Putamen (tissue), 1 donor: ENCODE results near the gene GPX3.

ENCODE experiments used
- DNase-seq: peaks from one replicate; pipeline ENCODE4 v3.0.0-alpha.2; 2016; ENCODE audit warnings: low spot score

The GPX3 gene

GRCh38 chr5:151034422-151035379, 14.3 kb downstream of the GPX3 start:
- DNase-seq = no peak

DNA sequence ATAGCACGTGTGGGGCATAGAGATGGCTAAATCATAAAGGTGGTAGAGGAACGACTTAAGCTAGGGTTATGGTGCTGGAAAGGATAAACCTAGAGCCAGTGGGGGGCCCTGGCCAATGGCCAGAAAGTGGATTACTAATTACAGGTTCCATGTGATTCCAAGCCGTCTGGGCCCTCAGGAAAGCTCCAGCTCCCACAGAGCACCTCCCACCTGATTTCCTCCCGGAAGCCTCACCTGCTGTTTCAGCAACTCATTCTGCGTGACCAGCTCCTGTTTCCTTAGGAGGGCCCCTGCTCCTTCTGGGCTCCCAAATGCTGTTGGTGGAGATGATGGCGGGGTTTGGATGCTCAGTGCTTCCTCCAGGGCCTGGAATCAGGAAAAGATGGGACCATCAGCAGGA, 16.2 kb downstream of the GPX3 start:
- no peak for DNase-seq

DNA sequence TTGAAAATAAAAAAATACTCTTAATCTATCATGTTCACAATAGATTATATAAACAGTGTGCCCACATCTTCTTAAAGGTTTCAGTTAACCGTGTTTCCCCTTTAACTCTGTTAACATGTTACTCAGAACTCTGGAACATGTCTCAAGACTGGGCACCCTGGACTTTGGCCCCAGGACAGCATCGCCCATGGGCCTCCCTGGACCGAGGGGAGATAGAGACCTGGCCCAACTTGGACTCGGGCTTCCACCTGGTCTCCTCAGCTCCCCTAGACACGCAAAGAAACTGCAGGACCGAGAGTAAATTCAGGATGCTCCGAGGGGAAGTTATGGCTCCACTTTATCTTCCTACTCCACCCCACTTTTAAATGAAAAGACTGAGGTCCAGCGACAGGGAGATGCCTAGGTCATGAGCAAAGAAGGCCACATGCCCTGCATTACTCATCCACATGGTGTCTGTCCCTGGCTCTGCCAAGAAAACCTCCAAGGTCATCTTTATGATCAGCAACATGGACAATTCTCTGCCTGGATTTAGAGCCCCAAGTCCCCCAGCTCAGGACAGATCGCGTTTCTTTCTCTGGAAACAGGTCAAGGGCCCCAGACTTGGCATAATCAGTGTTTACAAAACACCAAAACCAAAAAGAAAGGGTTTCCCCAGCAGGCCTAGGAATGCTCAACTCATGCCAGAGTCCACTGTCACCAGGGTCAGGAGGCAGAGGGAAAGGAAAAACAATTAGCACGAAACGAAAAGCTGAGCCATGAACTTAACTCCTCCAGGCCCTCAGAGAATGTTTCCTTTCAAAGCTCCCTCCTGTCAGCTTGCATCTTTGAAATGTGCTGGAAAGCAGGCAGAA, 17.4 kb downstream of the GPX3 start:
- DNase-seq = peak; percentile 20

GRCh38 chr5:151038412-151038745, 18.0 kb downstream of the GPX3 start:
- DNase-seq = no peak

GRCh38 chr5:151038801-151039238, 18.4 kb downstream of the GPX3 start:
- DNase-seq = peak; percentile 72

GRCh38 chr5:151039665-151040064, 19.3 kb downstream of the GPX3 start:
- no peak for DNase-seq

DNA sequence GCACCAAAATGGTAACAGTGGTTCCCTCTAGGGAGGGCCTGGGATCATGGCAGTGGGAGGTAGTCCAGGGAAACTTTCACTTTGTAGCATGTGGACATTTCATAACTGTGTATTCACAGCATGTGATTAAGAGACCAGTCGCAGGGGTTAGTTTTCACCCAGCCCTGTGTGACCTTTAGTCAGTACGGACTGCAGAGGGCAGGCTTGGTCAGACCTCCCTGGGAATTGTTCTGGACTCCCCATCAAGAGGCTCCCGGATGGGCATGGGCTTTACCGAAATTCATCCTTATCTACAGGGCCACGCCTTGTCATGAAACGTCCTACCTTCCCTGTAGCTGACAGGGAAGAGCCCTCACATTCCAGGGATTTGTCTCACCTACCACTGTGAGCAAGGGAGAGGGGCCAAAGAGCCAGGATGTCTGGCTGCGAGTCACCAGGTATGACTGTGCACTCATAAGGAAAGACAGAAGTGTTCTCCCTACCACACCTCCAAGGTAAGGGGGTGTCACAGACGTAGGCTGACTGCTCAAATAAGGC, 19.9 kb downstream of the GPX3 start:
- no peak for DNase-seq

DNA sequence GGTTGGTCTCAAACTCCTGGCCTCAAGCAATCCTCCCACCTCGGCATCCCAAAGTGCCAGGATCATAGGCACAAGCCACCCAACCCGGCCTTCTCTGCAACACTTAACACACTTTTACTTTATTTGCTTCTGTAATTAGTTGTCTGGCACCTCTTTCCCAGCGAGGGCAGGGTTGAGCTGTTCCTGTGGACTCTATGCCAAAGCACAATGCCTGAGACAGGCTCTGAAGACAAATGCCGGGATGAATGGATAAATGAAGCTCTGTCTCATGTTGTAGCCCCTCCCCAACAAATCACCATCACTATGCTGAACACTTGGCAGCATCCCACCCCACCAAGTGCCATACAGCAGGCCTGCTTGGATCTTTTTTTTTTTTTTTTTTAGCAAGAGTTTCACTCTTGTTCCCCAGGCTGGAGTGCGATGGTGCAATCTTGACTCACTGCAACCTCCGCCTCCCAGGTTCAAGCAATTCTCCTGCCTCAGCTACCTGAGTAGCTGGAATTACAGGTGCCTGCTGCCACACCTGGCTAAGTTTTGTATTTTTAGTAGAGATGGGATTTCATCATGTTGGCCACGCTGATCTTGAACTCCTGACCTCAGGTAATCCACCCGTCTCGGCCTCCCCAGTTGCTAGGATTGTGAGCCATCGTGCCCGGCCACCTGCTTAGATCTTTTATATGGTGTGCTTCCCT, 21.3 kb downstream of the GPX3 start:
- DNase-seq = no peak

GRCh38 chr5:151042453-151043093, 22.2 kb downstream of the GPX3 start:
- DNase-seq = no peak

- DNase-seq = no peak
These were observed 27.5 kb downstream of the GPX3 start for GRCh38 chr5:151047814-151048425.

DNA sequence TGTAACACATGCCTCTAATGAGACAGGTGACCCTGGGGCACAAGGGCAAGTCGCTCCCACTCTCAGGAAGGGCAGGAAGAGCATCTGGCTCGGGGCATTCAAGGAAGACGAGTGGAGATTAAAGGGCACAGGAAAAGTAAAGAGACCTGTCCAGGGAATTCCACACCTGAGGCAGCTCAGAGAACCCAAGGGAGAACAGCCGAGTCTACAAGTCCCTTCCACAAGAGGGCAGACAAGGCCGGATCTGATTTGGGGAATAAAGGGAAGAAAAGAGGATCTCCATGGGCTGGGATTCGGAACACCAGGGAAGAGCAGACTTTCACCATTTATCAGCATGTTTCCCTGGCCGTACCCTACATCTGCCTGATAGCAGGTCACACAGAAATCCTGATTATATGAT, 28.1 kb downstream of the GPX3 start:
- DNase-seq = no peak

- peak; percentile 47 for DNase-seq
These were observed 30.9 kb downstream of the GPX3 start for GRCh38 chr5:151051066-151051930.

- no peak for DNase-seq
These were observed 31.7 kb downstream of the GPX3 start for GRCh38 chr5:151051931-151052608.

- no peak for DNase-seq
These were observed 32.4 kb downstream of the GPX3 start for GRCh38 chr5:151052836-151053235.

DNA sequence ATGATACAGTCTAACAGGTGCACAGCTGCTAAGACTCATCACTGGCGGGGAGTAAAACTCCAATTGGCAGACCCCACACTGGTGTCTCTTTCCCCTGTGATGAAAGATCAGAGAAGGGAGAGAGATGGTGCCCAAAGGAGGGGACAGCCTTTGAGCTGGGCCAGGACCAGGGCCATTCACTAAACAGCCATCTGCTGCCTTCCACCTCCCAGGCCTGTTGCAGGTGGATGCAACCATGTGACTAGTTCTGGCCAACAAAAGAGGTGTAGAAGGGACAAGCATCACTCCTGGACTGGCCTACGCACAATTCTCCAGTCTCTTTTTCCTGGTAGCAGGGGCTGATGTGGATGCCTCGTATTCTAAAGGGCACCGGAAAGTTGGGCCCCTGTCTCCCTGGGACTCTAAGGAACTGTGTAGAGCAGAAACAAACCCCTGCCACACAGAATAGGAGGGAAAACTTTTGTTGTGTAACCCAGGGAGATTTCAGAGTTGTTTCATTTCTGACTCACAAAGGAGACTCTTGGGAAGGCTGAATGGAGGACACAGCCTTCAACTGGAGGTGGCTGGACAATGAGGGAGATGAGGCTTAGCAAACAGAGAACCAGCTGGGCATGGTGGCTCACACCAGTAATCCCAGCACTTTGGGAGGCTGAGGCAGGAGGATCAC, 33.5 kb downstream of the GPX3 start:
- no peak for DNase-seq

DNA sequence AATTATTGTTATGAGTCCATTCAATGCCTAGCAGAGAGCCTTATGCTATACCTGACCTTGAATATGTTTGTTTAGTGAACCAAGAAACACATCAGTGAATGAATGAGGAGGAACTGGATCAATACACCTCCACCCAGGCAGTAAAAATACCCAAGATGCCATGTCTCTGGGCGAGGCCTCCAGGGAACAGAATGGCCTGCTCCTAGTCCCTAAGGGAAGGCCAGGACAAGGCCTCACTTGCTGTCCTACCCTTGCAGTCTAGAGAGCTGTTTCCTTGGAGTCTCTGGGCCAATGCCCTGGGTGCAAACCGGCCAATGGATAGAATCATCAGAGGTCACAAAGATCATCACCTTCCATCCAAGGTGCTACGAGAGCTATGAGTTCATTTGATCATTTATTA, 34.3 kb downstream of the GPX3 start:
- DNase-seq = no peak

- DNase-seq = no peak
These were observed 34.9 kb downstream of the GPX3 start for GRCh38 chr5:151055336-151055735.

DNA sequence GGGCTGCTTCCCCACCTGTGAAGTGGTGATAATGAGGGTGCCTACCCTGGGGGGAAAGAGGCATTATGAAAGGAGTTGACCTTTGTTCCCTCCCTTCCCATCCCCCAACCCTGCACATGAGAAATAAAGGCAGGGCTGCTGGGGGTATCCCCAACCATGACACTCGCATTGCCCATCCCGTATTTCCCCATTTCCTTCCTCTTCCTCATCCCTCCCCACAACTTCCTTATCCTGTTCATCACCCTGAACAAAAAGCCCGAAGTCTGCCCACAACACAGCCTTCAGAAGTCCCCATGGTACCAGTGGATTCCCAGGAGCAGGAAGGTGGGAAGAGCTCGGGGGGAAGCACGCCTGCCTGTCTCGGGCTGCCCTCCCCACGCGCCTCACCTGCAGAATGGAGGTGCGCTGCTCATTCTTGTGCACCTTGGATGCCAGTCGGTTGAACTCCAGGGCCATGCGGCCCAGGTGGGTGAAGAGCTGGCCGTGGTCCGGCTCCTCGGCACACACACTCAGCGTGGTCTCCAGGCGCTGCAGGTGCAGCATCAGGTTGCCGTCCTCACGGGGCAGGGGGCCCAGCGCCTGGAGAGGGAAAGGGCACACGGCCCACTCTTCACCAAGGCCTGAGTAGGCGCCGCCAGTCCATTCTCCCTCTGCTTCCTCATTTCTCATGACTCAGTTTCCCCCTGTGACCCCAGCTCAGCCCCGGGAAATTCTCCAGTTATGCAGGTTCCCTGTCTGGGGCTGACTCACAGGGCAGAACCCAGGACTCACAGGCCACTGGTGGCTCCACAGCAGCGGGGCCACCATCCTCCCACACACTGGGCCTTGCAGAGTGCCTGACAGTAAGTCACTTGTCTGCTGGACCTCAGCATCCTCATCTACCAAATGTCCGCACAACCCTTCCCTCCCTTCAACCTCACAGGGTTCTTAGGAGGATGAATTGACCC, 36.3 kb downstream of the GPX3 start:
- DNase-seq = no peak
